Measurements from ENCODE around the gene LY6G6C.

Gene LY6G6C

DNA sequence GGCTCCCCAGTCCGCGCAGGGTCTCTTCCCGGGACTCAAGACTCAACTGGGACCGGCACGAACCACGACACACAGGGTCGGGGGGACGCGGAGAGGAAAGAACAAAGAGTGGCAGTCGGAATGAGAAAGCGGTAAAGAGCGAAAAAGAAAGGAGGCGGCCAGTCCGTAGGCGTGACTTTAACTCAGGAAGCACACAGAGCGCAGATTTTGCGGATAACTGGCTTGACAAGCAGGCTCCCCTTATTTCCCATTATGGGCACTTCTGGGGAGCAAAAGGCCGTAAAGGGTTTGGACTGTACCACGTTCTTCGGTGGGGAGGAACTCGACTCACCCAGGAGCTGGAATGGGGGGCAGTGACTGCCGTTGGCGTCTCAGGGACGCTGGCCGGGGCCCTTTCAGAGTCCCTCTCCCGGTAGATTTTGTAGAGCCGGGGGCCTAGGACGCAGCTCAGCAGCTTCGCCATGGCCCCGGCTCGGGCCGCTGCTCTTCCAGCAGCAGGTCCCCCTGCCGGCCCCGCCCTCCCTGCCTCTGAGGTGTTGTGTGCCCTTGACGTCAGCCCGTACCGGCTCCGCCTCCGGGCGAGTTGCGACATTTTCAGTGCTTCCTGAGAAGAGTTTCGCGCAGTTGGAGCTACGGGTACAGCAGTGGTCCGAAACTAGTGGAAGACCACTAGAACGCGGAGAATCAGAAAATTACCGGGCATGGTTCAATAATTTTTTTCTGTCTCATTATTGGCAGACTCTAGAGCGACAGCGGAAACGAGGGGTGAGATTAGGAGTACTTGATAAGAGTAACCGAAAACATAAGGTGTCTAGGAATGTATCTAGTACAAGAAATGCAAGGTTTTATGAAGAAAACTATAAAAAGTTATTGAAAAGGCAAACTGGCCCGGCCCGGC is 18.5 kb downstream of the LY6G6C start, which contains the start of gene ABHD16A:
Gene ABHD16A (minus strand): TSS at position 506 of the 898 bp plus-strand sequence. CDS start 43 bp downstream, at position 463.
- peak; percentile 97 to 98 for DNase-seq

DNA sequence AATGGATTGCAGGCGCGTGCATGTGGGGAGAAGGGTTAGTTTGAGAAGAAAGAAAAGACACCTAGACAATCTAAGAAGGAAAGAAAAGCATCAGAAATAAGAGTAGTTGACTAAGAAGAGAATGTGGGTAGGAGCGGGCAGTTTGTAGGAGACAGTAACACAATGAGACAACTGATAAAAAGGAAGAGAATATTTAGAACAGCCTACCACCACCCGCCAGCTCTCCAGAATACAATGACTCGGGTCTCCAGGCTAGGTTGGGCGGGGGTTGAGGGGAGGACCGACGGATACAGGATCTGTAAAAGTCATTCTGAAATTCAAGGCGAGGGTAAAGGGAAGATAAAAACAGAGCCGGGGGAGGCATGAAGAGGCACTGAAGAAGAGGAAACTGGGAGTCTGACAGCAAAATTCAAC is 19.1 kb downstream of the LY6G6C start:
- DNase-seq = peak in 1 of 2 experiments; percentile 42

DNA sequence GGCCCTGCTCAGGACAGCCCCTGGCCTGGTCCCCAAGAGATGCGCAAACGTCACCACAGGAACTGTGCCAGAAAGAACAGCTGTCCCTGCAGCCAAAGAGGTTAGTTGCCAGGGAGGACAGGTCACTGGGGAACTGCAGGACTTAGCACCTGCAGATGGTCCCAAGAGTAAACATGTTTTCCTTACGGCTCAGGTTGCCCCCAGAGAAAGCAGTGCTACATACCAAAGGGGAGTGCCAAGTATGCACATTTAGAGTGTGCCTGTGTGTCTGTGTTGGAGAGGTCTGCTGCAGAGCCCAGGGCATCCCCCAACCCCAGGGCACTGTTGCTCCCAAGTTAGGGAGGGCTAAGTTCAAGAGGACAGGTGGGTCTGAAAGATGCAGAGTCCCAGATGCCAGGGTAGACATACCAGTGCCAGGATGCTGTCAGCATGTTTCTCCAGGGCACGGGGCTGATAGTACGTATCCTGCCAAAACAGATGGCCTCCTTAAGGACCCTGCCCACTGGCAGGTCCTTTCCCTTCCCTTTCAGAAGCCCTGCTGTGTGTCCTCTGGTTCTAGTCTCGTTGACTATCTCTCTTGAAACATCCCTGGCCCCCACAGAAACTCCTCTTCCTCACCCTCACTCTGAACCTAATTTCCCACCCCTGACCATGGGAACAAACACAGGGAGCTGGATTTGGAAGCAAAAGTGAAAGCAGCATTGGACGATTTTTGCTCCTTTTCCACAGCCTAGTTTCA is 19.7 kb downstream of the LY6G6C start:
- no peak for DNase-seq

DNA sequence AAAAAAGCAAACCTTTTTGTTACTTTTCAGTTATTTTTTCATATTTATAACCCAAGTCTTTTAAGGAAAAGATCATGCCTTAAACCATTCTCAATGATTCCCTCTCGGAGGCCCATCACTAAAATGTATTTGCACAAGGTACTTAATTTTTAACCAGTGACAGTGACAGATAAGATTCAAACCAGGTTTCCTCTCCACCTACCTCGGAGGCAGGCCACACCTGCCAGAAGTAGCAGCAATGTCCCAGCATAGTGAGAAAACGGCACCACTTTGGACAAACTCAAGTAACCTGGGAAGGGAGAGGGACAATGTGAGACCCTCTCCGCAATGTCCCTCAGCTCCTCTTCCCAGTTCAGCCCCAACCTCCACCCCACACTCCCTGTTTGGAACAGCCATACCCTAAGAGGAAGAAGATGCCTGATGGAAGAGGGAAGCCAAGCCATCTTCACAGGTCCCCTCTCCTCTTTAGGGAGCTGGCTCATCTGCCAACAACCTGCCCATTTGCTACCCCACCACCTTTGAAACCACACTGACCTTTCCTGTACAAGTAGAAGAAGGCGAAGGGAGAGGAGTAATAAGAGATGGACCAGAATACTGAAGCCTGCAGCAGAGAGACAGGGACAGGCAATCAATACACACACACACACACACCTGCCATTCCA is 20.7 kb downstream of the LY6G6C start:
- DNase-seq = no peak

DNA sequence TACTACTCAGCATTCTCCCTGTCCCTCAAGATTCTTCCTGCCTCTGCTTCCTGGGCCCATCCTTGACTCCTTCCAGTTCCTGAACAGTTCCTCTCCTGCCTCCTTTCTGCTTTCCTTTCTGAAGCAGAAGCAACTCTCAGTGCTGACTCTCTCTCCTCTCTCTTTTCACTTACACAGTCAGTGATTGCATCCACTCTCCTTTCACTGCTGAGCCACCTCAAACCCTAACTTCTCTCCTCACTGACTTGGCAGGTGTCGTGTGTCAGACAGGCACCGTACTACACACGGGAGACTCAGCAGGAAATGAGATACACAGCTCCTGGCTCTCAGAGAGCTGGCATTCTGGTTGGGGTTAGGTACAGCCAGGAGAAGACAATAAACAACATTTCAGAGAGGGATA is 24.0 kb downstream of the LY6G6C start:
- no peak for DNase-seq

DNA sequence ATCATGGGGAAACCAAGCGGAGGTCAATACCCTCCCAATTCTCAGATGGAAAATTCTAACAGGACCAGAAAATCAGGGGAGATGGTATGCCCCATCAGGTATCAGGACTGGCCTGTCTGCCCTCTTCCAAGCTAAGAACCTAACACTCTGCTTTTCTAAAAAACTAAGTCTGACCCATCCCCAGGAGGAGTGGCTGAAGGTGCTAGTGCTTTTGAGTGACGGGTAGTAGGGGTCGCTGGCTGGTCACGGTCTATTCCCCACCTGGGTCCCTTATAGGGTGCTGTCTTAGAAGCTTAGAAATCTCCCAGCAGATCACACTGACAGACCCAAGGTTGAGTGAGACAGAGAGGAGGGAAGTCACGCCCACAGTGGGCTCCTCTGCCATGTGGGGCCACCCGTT is 28.0 kb downstream of the LY6G6C start:
- no peak for DNase-seq

DNA sequence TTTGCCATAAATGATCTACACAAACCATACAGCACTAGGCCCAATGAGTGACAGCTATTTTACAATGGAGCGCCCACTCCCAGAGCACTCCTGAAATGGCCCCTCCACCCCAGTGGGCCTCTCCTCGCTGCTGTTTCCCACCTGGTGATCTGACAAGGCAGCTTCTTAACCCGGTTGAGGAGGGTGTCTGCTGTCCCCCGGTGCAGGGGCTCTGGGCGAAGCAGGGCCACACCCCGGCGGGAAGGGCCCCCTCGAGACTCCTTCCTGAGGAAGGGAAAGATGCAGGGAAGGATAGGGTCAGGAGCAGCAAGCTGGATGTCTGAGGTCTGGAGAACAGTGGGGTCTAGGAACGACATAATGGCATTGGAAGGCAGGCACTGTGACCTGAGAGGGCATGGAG is 28.7 kb downstream of the LY6G6C start:
- DNase-seq = no peak

DNA sequence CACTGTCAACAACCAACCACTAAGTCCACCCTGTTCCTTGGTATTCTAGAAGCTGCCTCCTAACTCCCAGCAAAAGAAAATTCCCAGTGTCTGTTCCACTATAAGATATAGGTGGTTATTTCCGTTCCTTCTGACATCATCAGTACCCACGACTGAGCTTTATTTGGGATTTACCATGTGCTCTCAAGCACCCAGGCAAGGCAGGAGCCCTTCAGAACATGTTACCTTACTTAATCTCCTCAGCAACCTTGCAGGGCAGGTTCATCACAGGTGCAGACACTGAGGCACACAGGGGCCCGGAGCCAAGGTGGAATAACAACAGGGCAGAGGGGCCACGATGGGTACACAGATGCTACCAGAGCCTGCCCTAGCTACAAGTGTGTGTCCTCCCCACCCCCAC is 29.2 kb downstream of the LY6G6C start:
- no peak for DNase-seq

DNA sequence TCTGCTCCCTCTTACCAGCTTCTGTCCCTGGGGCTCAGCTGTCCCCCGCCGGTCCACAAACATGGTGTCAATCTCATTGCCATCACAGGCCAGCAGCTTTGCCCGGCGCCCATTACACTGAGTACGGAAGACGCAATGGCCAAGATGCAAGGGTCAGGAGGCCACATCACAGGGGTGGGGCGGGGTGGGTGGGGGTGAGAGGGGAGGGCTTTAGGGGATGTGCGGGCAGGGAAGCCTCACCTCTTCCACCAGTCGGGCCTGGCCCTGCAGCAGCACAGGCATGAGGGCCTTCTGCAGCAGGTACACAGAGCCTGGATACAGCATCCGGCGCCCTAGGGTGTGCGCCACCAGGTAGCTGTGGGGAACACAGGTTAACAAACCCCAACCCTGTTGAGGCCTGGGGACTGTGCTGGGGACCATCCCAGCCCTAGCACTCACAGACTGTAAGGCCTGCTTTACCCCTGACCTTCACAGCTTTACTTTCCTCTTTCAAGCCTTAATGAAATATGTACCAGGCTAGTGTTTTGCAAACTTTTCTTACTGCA is 29.9 kb downstream of the LY6G6C start:
- no peak for DNase-seq

DNA sequence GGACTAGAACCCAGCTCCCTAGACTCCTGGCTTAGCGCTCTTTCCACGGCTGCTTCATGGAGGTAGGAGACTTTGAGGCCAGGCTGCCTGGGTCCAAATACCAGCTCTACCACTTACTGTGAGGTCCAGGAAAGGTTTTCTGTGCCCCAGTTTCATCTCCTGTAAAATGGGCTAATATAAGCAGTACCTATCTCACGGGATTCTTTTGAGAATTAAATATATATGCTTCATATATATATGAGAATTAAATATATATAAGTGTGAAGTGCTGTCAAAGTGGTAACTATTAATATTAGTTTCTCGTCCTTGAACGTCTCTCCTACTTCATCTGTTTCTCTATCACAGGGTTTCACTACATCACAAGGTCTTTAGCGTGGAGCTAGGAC is 30.5 kb downstream of the LY6G6C start:
- DNase-seq = no peak

DNA sequence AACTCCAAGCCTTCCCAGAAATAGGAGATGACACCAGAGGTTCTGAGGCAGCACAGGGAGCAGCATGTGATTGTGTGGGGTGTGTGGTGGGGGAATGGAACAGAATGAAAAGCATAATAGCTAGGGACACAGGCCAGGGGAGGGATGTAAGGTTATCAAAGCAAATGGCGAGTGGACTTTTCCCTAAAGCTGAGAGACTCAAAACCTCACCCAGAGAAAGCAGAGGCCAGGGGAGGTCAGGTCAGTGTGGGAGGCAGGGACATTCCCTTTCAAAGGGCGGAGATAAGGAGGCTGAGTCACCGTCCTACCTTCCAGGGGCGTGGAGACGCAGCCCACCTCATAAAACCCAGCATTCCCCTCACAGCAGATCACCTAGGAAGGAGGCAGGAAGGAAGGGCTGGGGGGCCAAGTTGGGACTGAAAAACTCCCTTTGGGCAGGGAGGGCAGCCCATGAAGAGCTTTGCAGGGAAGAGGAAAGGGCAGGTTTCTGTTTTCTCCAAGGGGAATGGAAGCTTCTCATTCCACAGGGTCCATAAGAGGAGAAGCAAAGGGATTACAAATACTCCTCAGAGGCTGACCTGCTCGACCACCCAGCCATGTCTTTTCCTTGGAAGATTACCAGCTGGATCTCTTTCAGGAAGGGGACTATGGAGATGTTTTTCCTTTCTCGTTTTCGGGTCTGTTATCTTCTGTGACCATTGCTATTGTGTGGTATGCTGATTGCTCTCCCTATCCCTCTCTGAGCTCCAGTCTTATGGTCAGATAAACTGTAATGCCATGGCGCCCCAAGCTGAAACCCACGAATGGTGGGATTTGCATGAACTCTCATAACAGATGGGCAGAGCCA is 31.1 kb downstream of the LY6G6C start:
- DNase-seq = no peak

DNA sequence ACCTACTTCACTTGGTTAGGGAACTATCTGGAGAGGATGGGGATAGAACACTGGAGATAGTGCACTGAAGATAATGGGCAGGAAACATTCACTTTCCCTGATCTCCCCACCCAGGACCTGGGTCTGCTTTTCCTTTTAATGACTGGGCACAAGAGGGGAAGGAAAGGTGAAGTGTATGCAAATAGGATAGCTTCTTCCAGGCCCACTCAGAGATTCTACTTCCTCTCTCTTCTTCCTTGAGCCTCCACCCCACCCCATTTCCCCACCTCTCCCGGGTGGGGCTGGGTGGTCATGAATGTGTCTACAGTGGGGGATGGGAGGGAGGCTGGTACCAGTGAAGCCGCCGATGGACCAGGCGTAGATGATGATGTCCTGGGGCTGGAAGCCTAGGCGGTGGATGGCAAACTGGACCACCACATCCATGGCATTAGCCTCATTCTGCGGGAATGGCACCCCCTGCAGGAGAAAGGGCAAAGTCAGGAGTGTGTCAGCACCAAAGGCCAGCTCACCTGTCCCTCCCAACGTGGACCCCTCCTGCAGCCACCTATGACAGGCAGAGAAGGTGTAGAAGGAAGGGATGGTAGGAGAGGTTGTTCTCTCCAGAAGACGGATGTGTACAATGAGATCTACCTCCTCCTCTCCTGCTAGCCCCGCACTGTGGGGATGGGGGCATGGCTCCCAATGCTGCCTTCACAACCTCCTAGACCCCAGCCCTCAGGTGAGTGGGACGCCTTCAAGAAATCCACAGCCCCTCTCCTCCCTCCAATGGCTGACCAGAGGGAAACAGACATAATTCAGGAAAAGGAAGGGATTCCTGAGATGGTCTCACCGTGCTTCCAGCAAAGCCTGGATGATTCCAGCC is 32.1 kb downstream of the LY6G6C start:
- DNase-seq = no peak

DNA sequence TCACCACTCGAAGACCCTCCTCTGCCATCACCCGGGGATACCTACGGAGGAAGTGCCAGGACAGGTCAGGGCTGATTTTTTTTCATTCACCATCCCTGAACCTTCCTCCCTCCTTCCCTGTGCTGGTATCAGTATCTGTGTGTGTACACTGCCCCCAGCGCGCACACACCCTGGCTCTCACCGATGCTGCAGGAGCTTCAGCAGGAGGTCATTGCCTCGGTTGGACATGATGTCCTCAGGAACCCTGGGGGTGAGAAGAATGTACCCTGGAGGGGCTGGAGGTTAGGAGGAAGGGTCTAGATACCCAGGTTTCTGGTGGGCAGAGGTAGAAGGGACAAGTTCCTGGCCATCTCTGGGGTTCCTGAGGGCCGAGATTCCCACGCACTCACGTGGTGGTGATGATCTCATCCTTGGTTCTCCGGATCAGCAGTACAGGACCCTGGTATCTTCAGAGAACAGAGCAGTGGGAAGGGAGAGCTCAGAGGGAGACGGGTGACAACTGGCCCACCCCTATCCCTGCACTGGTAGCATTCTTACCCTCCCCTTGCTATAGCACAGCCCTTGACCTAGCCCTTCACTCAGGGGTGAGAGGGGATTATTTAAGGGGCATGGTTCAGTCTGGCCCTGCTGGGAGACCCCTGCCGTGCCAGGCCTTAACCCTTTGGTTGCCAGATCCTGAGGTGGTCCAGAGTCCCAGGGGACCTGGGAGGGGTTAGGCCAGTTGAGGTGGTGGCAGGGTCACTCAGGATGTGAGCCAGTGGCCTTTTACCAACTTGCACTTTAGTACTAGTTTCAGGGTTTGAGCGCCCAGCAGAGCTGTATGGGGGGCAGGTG is 33.5 kb downstream of the LY6G6C start:
- DNase-seq = no peak

DNA sequence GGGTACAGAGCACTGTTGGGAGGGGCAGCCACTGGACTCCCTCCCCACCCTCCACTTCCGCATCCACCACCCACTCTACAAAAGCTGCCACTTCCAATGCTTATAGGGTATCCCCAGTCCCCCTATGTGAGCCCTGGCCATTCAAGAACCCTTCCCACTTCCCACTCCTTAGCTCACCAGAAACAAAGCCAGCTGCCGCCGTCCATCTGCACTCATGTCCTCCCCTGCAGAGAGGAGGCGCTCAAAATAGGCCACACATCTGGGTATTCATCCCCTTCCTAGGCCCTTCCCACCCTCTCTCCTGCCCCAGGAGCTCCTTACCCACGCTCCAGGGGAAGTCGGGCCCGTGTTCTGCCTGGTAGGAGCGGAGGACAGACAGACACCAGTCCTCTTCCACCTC is 34.2 kb downstream of the LY6G6C start:
- no peak for DNase-seq

DNA sequence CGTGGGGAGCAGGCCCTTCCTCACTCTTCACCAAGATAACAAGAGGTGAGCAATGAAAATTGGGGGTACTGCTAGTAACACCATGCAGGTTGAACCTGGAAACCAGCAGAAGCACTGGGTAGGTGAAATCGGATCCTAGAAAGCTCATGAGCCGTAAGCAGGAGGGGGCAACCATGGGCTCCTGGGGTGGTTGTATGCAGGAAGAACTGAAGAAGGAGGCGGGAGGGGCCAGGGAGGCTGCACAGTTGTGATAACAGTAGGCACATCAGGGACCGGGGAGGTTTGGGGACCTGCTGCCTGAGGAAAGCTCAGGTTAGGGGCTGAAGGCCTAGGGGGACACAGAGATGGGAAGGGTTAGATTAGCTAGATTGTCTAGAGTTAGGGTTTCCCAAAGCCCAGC is 35.1 kb downstream of the LY6G6C start:
- DNase-seq = no peak

DNA sequence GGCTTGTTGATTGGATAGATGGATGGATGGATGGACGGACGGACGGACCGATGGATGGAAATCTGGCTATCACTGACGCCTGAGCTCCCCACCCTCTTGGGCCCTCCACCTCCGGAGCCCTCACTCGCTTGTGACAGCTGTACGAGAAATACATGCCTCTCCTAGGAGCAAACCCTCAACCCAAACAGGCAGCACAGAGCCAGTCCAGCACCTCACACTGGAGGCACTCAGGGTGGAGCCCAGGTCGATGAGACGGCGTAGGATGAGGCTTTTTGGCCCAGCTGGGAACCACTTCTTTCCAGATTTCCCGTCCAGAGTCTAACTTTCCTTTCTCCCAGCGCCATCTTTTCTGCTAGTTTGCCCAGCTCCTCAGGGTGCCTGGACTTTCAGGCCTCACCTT is 38.0 kb downstream of the LY6G6C start:
- no peak for DNase-seq

DNA sequence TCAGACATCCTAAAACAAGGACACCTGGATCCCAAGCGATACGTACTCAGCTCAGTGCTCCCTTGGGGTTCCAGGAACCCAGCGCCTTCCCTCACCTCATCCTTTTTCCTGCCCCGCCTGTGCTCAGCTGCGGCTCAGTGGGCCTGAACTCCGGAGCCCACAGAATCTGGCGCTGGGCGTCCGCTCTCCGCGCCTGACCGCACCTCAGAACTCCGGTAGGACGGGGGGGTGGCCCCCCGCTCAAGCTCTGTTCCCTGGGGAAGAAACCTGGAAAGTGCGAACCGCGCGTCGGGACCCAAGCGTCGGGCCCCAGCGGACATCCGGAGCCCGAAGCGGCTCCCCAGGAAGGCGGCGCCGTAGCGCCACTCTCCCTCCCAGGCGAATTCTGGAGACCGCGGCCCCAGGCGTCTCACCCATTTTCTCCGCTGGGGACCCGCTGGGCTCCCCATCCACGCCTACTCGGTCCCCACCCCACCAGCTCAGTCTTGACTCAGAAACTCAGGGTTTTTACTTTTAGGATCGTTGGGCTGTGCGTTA is 40.3 kb downstream of the LY6G6C start:
- DNase-seq = peak; percentile 46 to 62

DNA sequence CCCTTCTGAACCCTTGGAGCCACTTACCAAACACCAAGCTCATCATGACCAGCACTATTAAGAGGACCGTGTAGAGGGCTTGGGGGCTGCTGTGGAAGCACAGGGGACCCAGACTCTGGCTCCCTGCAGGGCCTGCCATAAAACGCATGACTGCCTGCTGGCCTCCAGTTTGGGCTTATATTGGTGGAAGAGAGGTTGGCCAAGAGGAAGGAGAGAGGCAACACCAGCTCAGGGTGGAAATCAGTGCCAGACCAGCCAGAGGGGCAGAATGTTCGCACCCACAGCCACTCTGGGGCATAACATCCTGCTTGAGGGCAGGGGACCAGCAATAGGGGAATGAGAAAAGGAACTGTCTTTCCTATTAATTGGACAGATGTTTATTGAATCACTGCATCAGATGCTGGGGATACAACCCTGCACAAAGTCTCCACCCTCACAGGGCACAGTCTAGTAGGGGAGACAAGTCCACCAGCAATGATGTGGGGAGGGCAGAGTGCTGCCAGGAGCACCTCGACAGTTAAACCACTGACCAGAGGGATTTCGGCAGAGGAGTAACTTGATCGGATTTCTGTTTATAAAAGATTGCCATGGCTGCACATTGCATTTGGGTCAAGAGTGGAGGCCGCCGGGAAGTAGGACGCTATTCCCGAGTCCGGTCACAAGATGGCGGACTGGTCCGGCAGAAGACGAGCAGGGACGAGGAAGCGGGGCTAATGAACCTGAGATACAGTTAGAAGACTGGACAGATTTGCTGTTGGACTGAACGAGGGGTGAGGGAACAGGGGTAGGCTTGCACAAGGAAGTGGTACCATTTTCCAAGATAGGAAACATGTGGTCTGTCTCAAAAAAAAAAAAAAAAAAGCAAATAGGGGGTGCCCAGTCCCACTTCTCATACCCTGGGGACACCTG is 41.1 kb downstream of the LY6G6C start, which contains the start of gene LY6G5C:
Gene LY6G5C (minus strand): TSS at position 842 of the 909 bp plus-strand sequence. CDS start 694 bp downstream, at position 148.
- DNase-seq = peak; percentile 78 to 86

DNA sequence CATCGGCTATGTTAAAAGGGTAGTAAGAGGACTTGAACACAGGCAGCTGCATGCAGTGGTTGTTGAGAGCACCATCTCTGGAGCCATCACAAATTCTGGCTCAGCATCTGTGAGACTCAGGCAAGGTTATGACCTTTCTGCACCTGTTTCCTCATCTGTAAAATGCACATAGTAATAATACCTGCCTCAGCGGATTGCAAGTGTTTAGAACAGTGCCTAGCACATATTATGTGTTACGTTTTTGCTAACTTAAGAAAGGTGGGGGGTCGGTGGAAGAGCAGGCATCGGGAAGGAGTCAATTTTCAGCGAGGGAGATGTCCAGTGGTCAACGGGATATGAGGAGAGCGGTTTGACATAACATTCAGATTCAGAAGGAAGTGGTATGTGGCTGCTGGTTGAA is 43.6 kb downstream of the LY6G6C start:
- DNase-seq = no peak
